ENCODE data around the gene BAZ2B.
"Not testable (repeated sequence)": the region's sequence is repeated elsewhere in the genome, so short reads cannot be mapped to it uniquely, and the experiment has no call there.

Gene BAZ2B

DNA sequence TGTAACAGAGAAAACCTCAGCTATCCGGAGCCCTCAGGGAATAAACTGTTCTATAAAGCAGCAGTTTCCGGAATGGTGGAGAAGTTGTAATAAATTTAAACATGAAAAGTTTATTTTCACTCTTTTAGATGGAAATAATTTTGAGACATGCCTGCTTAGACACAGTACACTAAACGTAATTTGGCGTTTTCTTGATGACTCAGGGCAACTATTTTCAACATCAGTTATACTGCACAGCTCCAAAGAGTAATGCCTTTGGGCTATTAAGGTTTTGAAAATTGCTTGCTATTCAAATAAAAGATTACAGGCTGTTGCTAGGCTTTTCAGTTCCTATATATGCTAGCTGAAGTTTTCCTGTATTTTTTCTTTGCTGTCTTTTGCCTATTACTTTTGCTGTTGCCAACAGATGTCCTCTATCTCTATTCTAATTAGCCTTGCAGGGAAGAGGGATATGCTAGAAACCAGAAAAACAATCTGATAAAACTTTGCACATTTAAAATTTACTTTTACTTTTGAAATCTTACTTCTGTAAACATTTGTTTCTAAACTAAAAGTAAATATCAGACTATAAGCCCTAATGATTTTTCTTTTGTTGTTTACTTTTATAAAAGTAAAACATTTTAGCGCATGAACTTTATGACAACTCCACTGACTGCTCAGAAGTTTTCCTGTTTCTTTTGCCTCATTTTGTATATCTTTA is 216.5 kb downstream of the BAZ2B start:
- no peak for DNase-seq

DNA sequence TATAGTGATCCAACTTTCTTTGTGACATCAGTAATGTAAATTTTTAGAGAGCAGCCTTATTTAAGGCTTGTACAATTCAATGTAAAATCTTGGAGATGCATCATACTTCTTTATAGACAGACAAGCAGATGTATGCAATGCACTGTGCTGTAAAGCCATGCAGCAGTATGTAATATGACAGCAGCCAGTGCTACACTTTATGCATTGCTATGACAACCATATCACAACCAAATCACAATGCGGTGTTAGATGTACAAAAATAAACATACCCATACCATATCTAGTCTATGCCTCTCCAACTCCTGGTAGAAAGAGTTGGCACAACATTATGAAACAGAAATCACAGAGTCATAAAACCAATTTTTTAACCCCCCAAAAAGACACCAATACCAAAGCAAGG is 219.5 kb downstream of the BAZ2B start:
- no peak for DNase-seq

DNA sequence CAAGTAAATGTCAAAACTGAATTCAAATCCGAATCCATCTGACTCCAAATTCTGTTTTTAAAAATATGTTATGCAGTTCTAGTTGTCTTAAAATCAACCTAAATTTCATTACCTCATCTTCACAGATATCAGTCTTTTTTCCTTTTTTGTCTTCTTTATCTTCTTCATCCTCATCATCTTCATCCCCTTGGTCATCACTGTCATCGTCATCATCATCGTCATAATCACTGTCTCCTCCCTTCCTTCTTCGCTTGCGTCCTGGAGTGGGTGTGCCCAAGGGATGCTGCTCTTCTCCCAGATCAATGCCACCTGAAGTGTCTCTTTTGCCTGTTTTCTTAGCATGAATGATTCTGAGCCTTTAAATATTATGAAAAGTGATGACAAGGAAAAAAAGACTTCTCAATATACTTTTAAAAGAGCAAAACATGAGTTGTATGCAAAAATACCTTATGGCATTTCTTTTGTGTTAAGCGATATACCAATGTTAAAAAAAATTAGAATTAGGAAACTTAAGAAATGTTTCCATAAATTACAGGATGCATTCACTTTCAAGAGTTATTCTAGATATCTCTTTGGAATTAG is 233.8 kb downstream of the BAZ2B start:
- no peak for DNase-seq

DNA sequence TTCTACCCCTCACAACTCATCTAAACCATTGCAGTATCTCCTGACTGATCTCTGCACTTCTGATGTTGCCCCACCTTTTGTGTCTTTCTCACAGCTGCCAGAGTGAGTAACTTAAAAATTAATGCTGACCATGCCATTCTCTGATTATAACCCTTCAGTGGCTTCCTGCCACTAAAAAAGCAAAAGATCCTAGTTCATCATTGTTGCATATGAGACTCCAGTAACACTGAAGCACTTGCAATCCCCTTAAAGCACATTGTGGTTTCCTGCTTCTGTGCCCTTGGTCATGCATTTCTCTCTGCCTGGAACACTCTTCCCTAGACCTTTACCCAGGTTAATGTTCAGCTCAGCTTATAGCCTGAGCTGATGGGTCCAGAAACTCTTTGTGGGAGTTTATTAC is 234.8 kb downstream of the BAZ2B start:
- no peak for DNase-seq

DNA sequence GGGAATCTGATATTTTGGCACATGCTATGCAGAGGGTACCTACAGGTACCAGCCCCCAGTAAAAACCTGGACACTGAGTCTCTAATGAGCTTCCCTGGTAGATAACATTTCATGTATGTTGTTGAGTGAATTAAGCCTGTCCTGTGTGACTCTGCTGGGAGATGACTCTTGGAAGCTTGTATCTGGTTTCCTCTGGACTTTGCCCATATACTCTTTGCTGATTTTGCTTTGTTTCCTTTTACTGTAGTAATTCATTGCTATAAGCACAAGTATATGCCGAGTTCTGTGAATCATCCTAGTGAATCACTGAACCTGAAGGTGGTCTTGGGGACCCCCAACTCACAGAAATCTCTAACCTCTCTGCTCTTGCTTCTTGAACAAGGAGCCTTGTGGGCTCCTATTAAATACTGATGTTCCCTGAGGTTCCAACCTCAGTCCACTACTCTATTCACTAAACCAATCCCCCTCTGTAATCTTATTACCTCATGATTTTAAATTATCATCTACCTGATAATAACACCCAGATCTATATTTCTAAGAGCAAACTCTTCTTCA is 235.6 kb downstream of the BAZ2B start:
- DNase-seq, result no peak

DNA sequence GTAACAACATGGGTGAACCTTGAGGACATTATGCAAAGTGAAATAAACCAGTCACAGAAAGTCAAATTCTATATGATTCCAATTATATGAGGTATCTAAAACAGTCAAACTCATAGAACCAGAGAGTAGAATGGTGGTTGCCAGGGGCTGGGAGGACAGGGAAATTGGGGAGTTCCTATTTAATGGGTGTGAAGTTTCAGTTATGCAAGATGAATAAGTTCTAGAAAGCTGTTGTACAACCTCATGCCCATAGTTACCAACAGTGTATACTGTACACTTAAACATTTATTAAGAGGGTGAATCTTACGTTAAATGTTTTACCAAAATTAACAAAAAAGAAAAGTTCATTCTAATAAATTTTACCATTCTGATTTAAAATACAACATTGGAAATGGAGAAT is 237.2 kb downstream of the BAZ2B start:
- no peak for DNase-seq

DNA sequence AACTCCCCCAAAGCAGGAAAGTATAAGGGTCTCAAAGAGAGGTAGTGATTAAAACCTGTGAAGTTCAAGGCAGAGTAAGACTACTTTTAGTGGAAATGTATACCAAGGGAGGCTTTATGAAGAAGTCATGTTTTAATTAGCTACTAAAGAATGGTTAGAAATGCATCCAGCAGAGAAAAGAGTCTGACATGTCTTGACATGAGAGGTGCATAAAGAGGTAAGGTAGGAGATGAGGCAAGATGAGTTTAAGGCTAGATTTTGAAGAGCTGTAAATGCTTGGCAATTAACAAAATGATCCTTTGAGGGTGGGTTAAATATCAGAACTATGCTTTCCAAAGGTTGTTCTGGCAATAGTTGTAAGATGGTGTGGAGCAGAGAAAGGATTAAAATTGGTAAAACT is 241.1 kb downstream of the BAZ2B start:
- DNase-seq, result no peak

DNA sequence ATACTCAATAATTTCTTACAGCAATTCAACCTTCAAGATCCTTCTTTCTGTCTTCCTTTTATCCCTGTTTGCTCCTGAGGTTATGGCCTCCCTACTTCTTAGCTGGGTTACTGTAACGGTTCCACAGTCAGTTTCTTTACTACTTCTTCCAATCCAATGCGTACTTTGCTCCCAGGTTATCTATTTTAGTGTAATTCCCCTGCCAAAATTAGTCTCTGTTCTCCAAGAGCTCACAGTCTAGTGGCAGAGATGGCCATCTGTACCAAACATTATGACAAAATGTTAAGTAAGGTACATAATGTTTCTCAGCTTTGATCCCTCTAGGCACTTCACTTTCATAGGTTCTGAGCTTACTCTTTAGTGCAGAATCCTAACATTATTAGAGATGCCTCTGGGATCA is 244.8 kb downstream of the BAZ2B start:
- DNase-seq, result no peak

DNA sequence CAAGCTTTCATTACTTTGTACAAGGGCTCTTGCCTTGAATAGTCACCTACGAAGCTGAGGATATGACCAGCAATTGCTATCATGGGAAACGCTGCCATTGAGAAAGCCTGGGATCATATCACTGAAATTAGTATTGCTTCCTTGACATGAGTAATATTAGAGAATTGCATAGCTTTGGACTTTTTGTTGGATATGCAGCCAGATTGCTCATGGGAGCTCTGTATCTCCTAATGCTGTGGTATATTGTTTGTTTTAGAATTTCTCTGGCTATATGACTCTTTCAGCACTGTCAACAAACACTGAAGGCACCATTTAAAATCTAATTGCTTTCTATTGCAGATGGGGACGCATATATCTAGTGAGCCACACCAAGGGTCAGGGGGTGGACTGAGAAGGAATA is 249.8 kb downstream of the BAZ2B start:
- DNase-seq, result no peak

DNA sequence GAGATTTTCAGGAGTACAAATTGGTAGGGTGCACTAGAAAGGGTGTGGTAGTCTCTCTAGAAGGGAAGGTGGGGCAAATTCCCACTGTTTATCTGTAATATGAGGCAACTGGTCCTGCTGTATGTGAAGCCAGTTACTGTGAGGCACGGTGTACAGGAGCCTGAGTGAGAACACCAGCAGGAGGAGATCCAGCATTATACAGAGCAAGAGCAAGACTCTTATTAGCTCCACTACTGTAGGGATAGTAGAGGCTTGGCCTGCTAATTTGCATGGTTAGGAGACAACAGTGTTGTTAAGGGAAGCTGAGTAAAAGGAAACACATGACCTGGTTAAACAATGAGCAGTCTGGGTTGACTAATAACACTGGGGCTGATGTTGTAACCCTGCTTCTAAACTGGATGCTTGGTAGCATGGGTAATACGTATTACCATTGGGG is 253.5 kb downstream of the BAZ2B start:
- DNase-seq, result no peak

DNA sequence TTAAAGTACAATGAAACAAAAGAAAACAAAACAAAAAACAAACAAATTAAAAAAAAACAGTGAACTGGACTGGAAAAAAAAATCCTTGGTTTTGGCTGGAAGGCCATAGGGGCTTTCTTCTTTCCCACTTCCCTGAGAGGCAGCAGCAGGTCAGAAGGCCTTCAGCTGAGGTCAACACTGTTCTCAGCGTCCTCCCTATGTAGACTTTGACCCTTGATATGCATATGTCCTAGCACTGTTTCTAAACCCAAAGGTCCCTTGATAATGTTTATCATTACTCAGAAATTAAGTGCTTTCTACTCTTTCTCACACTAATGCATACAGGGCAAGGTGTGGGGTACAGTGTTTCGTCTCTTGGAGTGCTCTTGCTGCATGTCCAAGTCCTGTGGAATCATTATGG is 254.3 kb downstream of the BAZ2B start:
- no peak for DNase-seq

DNA sequence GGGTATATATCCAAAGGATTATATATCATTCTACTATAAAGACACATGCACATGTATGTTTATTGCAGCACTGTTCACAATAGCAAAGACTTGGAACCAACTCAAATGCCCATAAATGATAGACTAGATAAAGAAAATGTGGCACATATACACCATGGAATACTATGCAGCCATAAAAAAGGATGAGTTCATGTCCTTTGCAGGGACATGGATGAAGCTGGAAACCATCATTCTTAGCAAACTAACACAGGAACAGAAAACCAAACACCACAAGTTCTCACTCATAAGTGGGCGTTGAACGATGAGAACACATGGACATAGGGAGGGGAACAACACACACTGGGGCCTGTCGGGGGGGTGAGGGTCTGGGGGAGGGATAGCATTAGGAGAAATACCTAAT is 254.7 kb downstream of the BAZ2B start:
- not testable (repeated sequence) for DNase-seq

DNA sequence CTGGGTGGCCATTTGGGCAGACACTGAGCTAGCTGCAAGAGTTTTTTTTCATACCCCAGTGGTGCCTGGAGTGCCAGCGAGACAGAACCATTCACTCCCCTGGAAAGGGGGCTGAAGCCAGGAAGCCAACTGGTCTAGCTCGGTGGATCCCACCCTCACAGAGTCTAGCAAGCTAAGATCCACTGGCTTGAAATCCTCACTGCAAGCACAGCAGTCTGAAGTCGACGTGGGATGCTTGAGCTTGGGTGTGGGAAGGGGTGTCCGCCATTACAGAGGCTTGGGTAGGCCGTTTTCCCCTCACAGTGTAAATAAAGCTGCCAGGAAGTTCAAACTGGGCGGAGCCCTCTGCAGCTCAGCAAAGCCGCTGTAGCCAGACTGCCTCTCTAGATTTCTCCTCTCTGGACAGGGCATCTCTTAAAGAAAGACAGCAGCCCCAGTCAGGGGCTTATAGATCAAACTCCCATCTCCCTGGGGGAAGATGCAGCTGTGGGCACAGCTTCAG is 260.2 kb downstream of the BAZ2B start:
- no peak for DNase-seq

DNA sequence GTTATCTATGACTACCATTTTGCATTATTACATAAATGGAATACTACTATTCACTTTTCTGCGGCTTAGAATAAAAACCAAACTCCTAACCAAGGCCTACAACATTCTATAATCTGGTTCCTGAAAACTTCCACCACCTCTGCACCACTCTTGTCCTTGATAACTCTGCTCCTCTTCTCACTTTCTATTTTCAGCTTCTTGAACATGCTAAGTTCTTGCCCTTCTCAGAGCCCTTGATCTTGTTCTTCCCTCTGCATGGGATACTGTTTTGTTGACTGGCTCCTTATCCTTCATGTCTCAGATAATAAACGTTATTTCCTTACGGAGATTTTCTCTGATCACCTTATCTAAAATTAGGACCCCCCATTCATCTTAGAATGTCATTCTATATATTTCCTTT is 264.4 kb downstream of the BAZ2B start:
- DNase-seq, result no peak

DNA sequence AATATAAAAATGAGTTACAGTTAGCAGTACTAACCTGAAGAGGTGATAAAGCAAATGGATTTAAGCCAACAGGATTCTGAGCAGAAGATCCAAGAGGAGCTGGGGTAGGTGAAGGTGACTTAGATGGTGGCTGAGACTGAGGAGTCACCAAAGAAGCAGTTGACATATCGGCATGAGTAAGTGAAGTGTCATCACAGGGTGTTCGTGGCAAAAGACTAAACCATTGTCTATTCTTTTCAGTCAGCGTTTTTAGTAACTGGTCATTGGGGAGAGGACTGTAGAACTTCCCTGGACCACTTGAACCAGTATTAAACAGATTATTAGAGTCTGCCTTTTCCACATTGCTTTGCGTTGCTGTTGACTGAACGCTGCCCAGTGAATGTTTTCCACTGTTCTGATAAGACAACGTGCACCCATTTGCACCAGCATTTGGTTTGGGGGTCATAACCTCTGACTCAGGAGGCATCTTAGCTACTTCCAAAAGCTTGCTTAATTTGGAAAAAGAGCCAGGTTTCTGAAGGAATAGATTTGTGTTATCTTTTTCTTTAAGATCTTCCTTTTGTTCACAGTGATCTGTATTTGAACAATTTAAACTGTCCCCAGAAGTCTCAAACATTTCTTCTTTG is 266.6 kb downstream of the BAZ2B start:
- DNase-seq, result no peak

DNA sequence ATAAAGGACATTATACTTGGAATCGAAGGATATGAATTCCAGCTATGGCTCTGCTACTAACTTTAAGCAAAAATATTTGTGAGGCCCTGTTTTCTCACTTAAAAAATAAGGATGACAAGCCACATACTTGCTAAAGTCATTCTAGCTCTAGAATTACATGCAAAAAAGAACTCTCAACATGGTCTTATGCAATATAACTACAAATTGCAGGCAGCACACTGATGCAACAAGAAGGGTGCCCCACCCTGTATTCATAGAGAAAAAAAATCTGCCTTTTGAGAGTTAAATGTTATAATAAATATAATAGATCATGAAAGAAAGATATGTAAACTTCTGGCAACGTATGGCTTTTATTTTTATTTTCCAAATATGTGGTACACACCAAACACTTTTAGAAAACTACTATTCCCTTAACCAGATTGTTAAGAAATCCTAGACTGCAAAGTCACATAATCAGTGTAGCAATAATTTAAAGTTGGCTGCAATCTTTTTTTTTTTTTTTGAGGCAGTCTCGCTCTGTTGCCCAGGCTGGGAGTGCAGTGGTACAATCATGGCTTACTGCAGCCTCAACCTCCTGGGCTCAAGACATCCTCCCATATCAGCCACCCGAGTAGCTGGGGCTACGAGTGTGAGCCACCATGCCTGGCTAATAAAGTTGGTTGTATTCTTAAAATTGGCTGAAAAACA is 289.6 kb downstream of the BAZ2B start:
- DNase-seq, result no peak

DNA sequence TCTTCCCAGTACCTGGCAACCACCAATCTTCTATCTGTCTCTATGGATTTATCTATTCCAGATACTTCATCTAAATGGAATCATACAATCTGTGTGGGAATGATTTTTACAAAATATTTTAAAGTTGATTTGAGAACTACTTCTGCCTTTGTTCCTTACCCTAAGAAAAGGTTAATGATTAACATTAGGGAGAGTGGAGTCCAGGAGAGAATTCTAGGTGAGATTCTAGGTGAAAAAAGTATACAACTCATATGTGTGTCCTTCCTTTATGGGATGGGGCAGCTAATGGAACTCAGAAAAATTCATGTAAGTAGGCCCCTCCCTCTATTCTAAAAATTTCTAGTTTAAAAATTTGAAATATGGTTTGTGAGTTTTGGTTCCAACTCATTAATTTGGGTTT is 293.9 kb downstream of the BAZ2B start:
- no peak for DNase-seq

DNA sequence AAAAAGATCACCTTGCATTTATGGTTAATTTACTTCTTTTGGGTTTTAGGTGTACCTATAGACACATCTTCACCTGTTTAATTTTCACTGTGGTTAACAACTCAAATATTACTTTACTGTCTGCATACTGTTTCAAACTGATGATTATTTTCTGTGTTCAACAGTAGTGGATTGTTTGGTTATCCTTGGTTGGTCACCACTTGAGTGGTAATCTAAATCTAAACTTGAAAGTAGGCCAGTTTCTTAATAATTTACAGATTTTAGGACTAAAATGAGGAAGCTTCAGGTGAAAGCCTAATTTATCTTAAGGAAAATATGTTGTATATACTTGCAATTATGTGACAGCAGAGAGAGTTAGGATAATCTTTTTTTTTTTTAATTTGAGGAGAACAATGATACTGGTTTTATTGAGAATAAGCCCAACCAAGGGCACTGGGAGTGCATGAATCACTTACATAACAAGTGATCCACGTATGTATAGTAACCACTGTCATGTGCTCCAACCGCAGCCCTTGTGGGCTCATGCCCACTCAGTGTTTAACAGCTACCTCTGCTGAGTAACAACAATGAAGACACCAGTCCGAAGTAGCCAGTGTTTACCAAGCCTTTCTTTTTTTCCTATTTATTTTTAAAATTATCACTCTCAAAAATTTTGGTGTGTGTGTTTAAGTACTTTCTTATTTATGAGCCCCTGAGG is 298.8 kb downstream of the BAZ2B start:
- DNase-seq, result no peak

DNA sequence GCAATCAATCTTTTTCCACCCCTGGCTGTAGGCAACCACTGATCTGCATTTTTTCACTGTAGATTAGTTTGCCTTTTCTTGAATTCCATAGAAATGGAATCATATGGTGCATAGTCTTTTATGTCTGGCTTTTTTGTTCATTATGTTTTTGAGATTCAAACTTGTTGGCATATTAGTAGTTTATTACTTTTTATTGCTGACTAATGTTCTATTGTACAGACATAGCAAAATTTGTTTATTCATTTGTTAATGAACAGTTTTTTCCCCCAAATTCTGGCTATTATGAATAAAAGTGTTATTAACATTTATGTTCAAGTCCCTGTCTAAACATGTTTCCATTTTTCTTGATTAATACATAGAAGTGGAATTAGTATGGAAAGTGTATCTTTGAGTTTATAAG is 308.4 kb downstream of the BAZ2B start:
- no peak for DNase-seq

DNA sequence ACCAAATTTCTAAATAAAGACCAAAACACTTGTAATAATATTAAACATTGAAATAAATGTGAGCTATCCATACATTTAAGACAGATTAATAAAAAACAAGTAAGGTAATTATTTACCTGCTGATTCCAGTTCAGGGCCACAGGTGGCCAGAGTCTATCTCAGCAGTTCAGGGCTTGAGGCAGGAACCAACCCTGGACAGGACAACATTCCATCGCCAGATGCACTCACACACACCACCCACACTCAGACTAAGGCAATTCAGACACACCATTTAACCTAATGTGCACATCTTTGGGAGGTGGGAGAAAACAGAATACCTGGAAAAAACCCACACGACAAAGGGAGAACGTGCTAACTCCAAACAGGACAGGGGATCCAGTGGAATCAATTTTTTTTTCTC is 315.8 kb downstream of the BAZ2B start:
- no peak for DNase-seq

DNA sequence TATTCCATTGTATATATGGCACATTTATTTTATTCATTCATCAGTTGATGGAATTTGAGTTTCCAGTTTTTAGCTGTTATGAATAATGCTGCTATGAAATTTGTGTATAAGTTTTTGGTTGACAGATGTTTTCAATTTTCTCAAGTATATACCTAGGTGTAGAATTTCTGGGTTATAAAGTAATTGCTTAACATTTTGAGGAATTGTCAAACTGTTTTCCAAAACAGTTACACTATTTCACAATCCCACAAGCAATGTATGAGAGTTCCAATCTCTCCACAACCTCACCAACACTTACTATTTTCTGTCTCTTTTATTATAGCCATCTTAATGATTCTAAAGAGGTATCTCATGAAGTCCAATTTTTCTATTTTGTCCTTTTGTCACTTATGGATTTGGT is 317.4 kb downstream of the BAZ2B start:
- no peak for DNase-seq

DNA sequence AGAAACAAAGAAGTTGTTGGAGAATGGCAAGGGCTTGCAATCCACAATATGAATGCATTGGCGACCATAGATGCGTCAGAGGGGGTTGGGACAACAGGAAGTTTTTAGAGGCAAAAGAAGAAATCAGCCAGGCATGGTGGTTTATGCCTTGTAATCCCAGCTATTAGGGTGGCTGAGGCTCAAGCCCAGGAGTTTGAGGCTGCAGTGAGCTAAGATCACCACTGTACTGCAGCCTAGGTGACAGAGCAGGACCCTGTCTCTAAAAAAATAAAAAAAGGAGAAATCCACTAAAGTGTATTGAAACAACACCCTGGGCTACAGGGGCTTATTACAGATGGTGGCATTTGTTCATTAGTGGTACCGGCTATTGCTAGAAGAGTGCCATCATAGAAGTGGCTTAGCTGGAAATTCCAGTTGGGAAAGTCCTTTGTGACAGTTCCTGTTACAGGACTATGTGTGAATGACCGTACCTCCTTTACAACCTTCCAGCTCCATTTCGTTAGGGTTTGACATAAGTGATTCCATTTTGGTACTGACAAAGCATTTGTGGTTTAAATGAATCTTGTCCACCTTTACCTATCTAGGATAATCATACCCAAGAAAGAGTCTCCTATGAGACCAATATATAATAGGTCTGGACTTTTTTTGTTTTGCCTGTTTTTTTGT is 319.2 kb downstream of the BAZ2B start:
- no peak for DNase-seq
